GM12892 (cell line): ENCODE data around the gene TLE5.
A peak's percentile ranks its signal among the peaks of the same experiment; 100 is the strongest.

Experiments used
- DNase-seq: peaks from one replicate; pipeline ENCODE4 v3.0.0; 2011; ENCODE audit not compliant: insufficient read length
- FAIRE-seq: peaks from 2 replicates; lab custom pipeline; 2011; peaks lifted over from hg19 to GRCh38; lab: Jason Lieb, UNC
- POLR2A ChIP-seq: IDR thresholded peaks from 2 replicates; pipeline ENCODE4 v1.6.1; 2011; ENCODE audit warnings: low read depth, low read length, control low read depth
- POLR2AphosphoS5 ChIP-seq: IDR thresholded peaks from 2 replicates; pipeline ENCODE4 v1.6.1; 2011; ENCODE audit warnings: low read depth, low read length, control low read depth
- TAF1 ChIP-seq: IDR thresholded peaks from 2 replicates; pipeline ENCODE4 v1.6.1; 2011; ENCODE audit warnings: low read depth, mild to moderate bottlenecking, control low read depth, low read length, borderline replicate concordance

Gene TLE5

GRCh38 chr19:3068071-3068470 is 5.8 kb upstream of the TLE5 start:
- FAIRE-seq = no peak
- DNase-seq = no peak
- TF ChIP-seq POLR2AphosphoS5 (no peak), POLR2A (no peak), TAF1 (no peak)

GRCh38 chr19:3067563-3067962 is 5.3 kb upstream of the TLE5 start:
- FAIRE-seq = no peak
- no peak for TF ChIP-seq POLR2A
- no peak for TF ChIP-seq POLR2AphosphoS5
- no peak for DNase-seq

GRCh38 chr19:3066482-3067049 is 4.3 kb upstream of the TLE5 start:
- DNase-seq (no peak), FAIRE-seq (no peak)
- TF ChIP-seq POLR2A = no peak
- TF ChIP-seq POLR2AphosphoS5 = no peak
- no peak for TF ChIP-seq TAF1

- FAIRE-seq = peak; percentile 92
- TF ChIP-seq POLR2A = no peak
- no peak for TF ChIP-seq POLR2AphosphoS5
- TF ChIP-seq TAF1 = no peak
- peak; percentile 74 for DNase-seq
These were observed 3.5 kb upstream of the TLE5 start for GRCh38 chr19:3065675-3066357.

GRCh38 chr19:3064011-3064330 is 1.7 kb upstream of the TLE5 start:
- no peak for FAIRE-seq

GRCh38 chr19:3061182-3062161 is 823 bp downstream of the TLE5 start:
- FAIRE-seq = peak; percentile 87
- TF ChIP-seq POLR2A (no peak), POLR2AphosphoS5 (no peak), TAF1 (no peak)
- DNase-seq = peak; percentile 83

More at GRCh38 chr19:3064011-3064330, 1.7 kb upstream of the TLE5 start:
- TF ChIP-seq POLR2AphosphoS5 (no peak), TAF1 (no peak), POLR2A (no peak)
- no peak for DNase-seq

- FAIRE-seq = no peak
- no peak for TF ChIP-seq TAF1
- no peak for TF ChIP-seq POLR2A
- TF ChIP-seq POLR2AphosphoS5 = no peak
These were observed 1.5 kb downstream of the TLE5 start for GRCh38 chr19:3060857-3061181.

GRCh38 chr19:3059653-3060052 is 2.6 kb downstream of the TLE5 start:
- no peak for DNase-seq
- FAIRE-seq = no peak
- peak; percentile 25; the same call in 1 of the 2 replicates for TF ChIP-seq POLR2AphosphoS5
- no peak for TF ChIP-seq TAF1

More at GRCh38 chr19:3060857-3061181, 1.5 kb downstream of the TLE5 start:
- no peak for DNase-seq

GRCh38 chr19:3058821-3059314 is 3.4 kb downstream of the TLE5 start:
- no peak for FAIRE-seq
- no peak for DNase-seq
- TF ChIP-seq POLR2AphosphoS5 = no peak
- TF ChIP-seq TAF1 = no peak
- no peak for TF ChIP-seq POLR2A

- DNase-seq (no peak), FAIRE-seq (no peak)
- no peak for TF ChIP-seq TAF1
- TF ChIP-seq POLR2AphosphoS5 = no peak
- TF ChIP-seq POLR2A = no peak
These were observed 4.1 kb downstream of the TLE5 start for GRCh38 chr19:3058009-3058820.

- FAIRE-seq (no peak), DNase-seq (no peak)
- TF ChIP-seq TAF1 (no peak), POLR2A (no peak), POLR2AphosphoS5 (no peak)
These were observed 5.0 kb downstream of the TLE5 start for GRCh38 chr19:3057275-3057714.
